ENCODE measurements around the gene ZFYVE9.

ZFYVE9 gene

GRCh38 chr1:52237430-52237829 is 95.5 kb downstream of the ZFYVE9 start:
- H3K4me1 Mint-ChIP-seq, result peaks cover 6% of the 10 kb centered on the region
- ATAC-seq (no peak), DNase-seq (no peak)
- no peaks in the 10 kb centered on the region for H3K9me3 Mint-ChIP-seq
- H3K27ac Mint-ChIP-seq, result no peak overlapping the region
- peaks cover 5% of the 10 kb centered on the region for H3K36me3 Mint-ChIP-seq (ENCODE audit: low read depth)
- no peak overlapping the region for H3K4me3 Mint-ChIP-seq
- H3K27me3 Mint-ChIP-seq, result no peaks in the 10 kb centered on the region

- no peak overlapping the region for H3K4me3 Mint-ChIP-seq
- H3K4me1 Mint-ChIP-seq, result peaks cover 6% of the 10 kb centered on the region
- ATAC-seq, result no peak
- no peak for DNase-seq
- H3K9me3 Mint-ChIP-seq, result no peaks in the 10 kb centered on the region
- no peaks in the 10 kb centered on the region for H3K27me3 Mint-ChIP-seq
- H3K27ac Mint-ChIP-seq, result no peak overlapping the region
- H3K36me3 Mint-ChIP-seq (ENCODE audit: low read depth), result peaks cover 5% of the 10 kb centered on the region
Measured at GRCh38 chr1:52238474-52238873, 96.6 kb downstream of the ZFYVE9 start.

- H3K36me3 Mint-ChIP-seq (ENCODE audit: low read depth), result peaks cover 5% of the 10 kb centered on the region
- no peak overlapping the region for H3K4me3 Mint-ChIP-seq
- DNase-seq, result no peak
- peaks cover 6% of the 10 kb centered on the region for H3K4me1 Mint-ChIP-seq
- H3K9me3 Mint-ChIP-seq, result no peaks in the 10 kb centered on the region
- H3K27ac Mint-ChIP-seq, result no peak overlapping the region
- no peaks in the 10 kb centered on the region for H3K27me3 Mint-ChIP-seq
- ATAC-seq, result no peak
Measured at GRCh38 chr1:52238887-52239707, 97.2 kb downstream of the ZFYVE9 start.

GRCh38 chr1:52239708-52240001 is 97.8 kb downstream of the ZFYVE9 start:
- Mint-ChIP-seq H3K27me3 (no peaks in the 10 kb centered on the region), H3K27ac (no peak overlapping the region), H3K4me3 (no peak overlapping the region), H3K36me3 (ENCODE audit: low read depth) (peaks cover 5% of the 10 kb centered on the region), H3K9me3 (no peaks in the 10 kb centered on the region), H3K4me1 (peaks cover 6% of the 10 kb centered on the region)
- ATAC-seq (no peak), DNase-seq (no peak)

- DNase-seq, result no peak
- Mint-ChIP-seq H3K27ac (no peak overlapping the region), H3K9me3 (no peaks in the 10 kb centered on the region), H3K27me3 (no peaks in the 10 kb centered on the region), H3K4me3 (no peak overlapping the region), H3K4me1 (peaks cover 6% of the 10 kb centered on the region), H3K36me3 (ENCODE audit: low read depth) (peaks cover 5% of the 10 kb centered on the region)
- no peak for ATAC-seq
Measured at GRCh38 chr1:52240592-52241210, 98.8 kb downstream of the ZFYVE9 start.

- Mint-ChIP-seq H3K4me1 (peaks cover 2% of the 10 kb centered on the region), H3K9me3 (no peaks in the 10 kb centered on the region), H3K27ac (no peak overlapping the region), H3K27me3 (no peaks in the 10 kb centered on the region), H3K4me3 (no peak overlapping the region), H3K36me3 (ENCODE audit: low read depth) (no peaks in the 10 kb centered on the region)
- DNase-seq, result no peak
- ATAC-seq, result peak; percentile 40
Measured at GRCh38 chr1:52243221-52243987, 101.5 kb downstream of the ZFYVE9 start.

GRCh38 chr1:52249831-52250230 is 107.9 kb downstream of the ZFYVE9 start:
- peaks cover 8% of the 10 kb centered on the region for H3K27me3 Mint-ChIP-seq
- H3K9me3 Mint-ChIP-seq, result no peaks in the 10 kb centered on the region
- ATAC-seq (no peak), DNase-seq (no peak)
- H3K36me3 Mint-ChIP-seq (ENCODE audit: low read depth), result peaks cover 2% of the 10 kb centered on the region
- no peak overlapping the region for H3K4me3 Mint-ChIP-seq
- no peak overlapping the region for H3K27ac Mint-ChIP-seq
- no peaks in the 10 kb centered on the region for H3K4me1 Mint-ChIP-seq

- Mint-ChIP-seq H3K9me3 (no peaks in the 10 kb centered on the region), H3K36me3 (ENCODE audit: low read depth) (peaks cover 2% of the 10 kb centered on the region), H3K27ac (no peak overlapping the region), H3K4me1 (no peaks in the 10 kb centered on the region), H3K27me3 (peaks cover 10% of the 10 kb centered on the region), H3K4me3 (no peak overlapping the region)
- DNase-seq (no peak), ATAC-seq (no peak)
Measured at GRCh38 chr1:52253421-52253820, 111.5 kb downstream of the ZFYVE9 start.

- Mint-ChIP-seq H3K4me1 (peaks cover 1% of the 10 kb centered on the region), H3K4me3 (no peak overlapping the region), H3K9me3 (no peaks in the 10 kb centered on the region), H3K27me3 (peaks cover 2% of the 10 kb centered on the region), H3K36me3 (ENCODE audit: low read depth) (no peaks in the 10 kb centered on the region), H3K27ac (no peak overlapping the region)
- DNase-seq (no peak), ATAC-seq (no peak)
Measured at GRCh38 chr1:52259886-52260285, 118.0 kb downstream of the ZFYVE9 start.

- no peak overlapping the region for H3K4me3 Mint-ChIP-seq
- no peaks in the 10 kb centered on the region for H3K9me3 Mint-ChIP-seq
- H3K27me3 Mint-ChIP-seq, result no peaks in the 10 kb centered on the region
Measured at GRCh38 chr1:52263153-52263910, 121.4 kb downstream of the ZFYVE9 start.

GRCh38 chr1:52264530-52265115 is 122.7 kb downstream of the ZFYVE9 start:
- ATAC-seq, result no peak
- no peak for DNase-seq
- Mint-ChIP-seq H3K36me3 (ENCODE audit: low read depth) (peaks cover 6% of the 10 kb centered on the region), H3K27me3 (no peaks in the 10 kb centered on the region), H3K9me3 (no peaks in the 10 kb centered on the region), H3K4me3 (no peak overlapping the region), H3K27ac (no peak overlapping the region), H3K4me1 (peaks cover 1% of the 10 kb centered on the region)

More at GRCh38 chr1:52263153-52263910, 121.4 kb downstream of the ZFYVE9 start:
- no peak for DNase-seq
- no peak overlapping the region for H3K27ac Mint-ChIP-seq
- H3K36me3 Mint-ChIP-seq (ENCODE audit: low read depth), result no peaks in the 10 kb centered on the region
- peaks cover 1% of the 10 kb centered on the region for H3K4me1 Mint-ChIP-seq
- ATAC-seq, result no peak

- peaks cover 1% of the 10 kb centered on the region for H3K4me1 Mint-ChIP-seq
- no peak overlapping the region for H3K4me3 Mint-ChIP-seq
- no peak for ATAC-seq
- H3K36me3 Mint-ChIP-seq (ENCODE audit: low read depth), result peaks cover 6% of the 10 kb centered on the region
- no peaks in the 10 kb centered on the region for H3K9me3 Mint-ChIP-seq
- H3K27ac Mint-ChIP-seq, result no peak overlapping the region
- no peak for DNase-seq
- H3K27me3 Mint-ChIP-seq, result no peaks in the 10 kb centered on the region
Measured at GRCh38 chr1:52266507-52266906, 124.6 kb downstream of the ZFYVE9 start.

- no peak overlapping the region for H3K27ac Mint-ChIP-seq
- DNase-seq (no peak), ATAC-seq (no peak)
- no peaks in the 10 kb centered on the region for H3K9me3 Mint-ChIP-seq
- peaks cover 6% of the 10 kb centered on the region for H3K36me3 Mint-ChIP-seq (ENCODE audit: low read depth)
- H3K4me1 Mint-ChIP-seq, result peaks cover 1% of the 10 kb centered on the region
- no peaks in the 10 kb centered on the region for H3K27me3 Mint-ChIP-seq
- no peak overlapping the region for H3K4me3 Mint-ChIP-seq
Measured at GRCh38 chr1:52268372-52268771, 126.5 kb downstream of the ZFYVE9 start.

- H3K4me1 Mint-ChIP-seq, result no peaks in the 10 kb centered on the region
- H3K27ac Mint-ChIP-seq, result no peak overlapping the region
- H3K4me3 Mint-ChIP-seq, result no peak overlapping the region
- DNase-seq (no peak), ATAC-seq (no peak)
- no peaks in the 10 kb centered on the region for H3K9me3 Mint-ChIP-seq
- no peaks in the 10 kb centered on the region for H3K27me3 Mint-ChIP-seq
- H3K36me3 Mint-ChIP-seq (ENCODE audit: low read depth), result peaks cover 3% of the 10 kb centered on the region
Measured at GRCh38 chr1:52281518-52281917, 139.6 kb downstream of the ZFYVE9 start.

Data from activated naive CD8-positive, alpha-beta T cell treated with anti-CD3 and anti-CD28 coated beads, Interleukin-2, amount 50 U/mL, for 24 hours (primary cell).